Activated CD4-positive, alpha-beta T cell treated with anti-CD3 and anti-CD28 coated beads, Interleukin-2, amount 50 U/mL, for 24 hours (primary cell): Measurements from ENCODE around the gene UNC50.
"Not testable (repeated sequence)": the region's sequence is repeated elsewhere in the genome, so short reads cannot be mapped to it uniquely, and the experiment has no call there.

Source experiments
- DNase-seq, 2 donors: peaks; one replicate each; pipeline ENCODE4 v3.0.0-alpha.2; 2020; ENCODE audit warnings: low read depth in 1 of 2, low spot score in 1 of 2

Gene UNC50

GRCh38 chr2:98576666-98577312 is 31.6 kb upstream of the UNC50 start:
- no peak for DNase-seq

GRCh38 chr2:98577313-98577712 is 31.1 kb upstream of the UNC50 start:
- DNase-seq, result no peak

DNA sequence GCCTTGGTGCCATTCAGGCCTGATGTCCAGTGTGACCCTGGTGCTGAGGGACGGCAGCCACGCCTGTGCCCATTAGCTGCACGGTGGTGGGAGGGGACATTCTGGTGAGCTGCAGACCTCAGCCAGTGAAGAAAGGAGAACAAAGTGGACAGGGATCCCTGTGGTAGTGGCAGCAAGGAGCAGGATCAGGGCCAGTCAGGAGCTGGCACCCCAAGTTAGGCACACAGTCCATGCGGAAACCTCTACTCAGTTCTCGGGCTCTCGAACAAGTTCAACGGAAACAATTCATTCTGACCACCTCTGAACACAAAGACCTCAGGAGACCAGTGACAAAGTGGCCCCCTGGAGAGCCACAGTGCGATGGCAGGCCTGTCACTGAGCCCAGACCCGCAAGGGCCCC is 30.2 kb upstream of the UNC50 start:
- DNase-seq, result no peak

- DNase-seq, result no peak
Observed at GRCh38 chr2:98579926-98580325, 28.5 kb upstream of the UNC50 start.

- no peak for DNase-seq
Observed at GRCh38 chr2:98580656-98581284, 27.6 kb upstream of the UNC50 start.

- DNase-seq, result no peak
Observed at GRCh38 chr2:98582523-98582922, 25.9 kb upstream of the UNC50 start.

DNA sequence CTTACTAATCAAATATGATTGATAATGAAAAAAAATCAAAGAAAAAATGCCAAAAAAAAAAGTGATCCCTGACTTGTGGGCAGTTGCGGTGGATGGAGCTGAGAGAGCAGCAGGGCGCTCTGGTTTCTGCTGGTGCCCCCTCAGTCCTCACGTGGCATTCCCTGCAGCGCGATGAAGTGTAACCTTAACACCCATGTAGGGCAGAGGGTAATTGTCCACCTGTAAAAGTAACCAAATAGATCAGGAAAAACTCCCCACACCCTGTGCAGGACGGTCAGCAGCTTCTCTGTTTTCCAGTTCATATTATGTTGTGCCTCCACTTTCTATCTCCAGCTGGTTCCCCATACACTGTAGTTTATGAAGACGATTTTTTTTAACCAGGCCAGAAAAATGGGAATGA is 25.1 kb upstream of the UNC50 start:
- no peak for DNase-seq

DNA sequence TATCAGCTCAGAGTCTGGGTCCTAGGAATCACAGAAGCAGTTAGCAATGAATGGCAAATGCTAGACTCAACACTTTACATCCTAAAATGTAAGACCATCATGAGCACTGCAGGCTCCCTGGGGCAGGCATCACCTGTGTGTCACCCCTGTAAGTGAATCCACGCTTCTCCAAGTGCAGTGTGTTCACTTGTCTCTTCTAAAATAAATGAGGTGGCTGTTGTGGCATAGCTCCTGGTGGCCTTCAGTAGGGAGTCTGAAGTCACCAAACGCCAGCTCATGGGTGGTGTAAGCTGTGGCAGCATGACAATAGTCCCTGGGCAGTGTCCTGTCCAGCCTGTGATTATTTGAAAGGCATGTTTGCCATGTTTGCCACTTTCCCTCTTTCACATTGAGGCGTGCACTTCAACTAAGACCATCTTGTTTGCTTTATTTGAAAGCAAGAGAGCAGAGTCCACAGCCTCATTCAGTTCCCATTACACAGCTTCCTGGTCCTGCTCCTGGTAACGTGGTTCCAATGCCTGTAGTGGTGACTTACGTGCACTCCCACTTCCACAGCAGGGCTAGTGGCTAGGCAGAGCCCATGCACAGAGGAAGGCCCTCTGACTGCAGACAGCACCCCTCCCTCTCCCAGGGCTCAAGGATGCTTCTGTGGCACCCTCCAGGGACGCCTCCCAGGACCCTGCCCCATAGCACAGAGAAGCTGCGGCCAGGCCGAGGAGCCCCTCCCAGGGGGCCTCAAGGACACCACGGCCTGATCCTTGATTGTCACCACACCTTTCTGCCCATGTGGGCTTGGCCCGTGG is 24.4 kb upstream of the UNC50 start:
- DNase-seq, result no peak

GRCh38 chr2:98585386-98585785 is 23.0 kb upstream of the UNC50 start:
- DNase-seq, result no peak

DNA sequence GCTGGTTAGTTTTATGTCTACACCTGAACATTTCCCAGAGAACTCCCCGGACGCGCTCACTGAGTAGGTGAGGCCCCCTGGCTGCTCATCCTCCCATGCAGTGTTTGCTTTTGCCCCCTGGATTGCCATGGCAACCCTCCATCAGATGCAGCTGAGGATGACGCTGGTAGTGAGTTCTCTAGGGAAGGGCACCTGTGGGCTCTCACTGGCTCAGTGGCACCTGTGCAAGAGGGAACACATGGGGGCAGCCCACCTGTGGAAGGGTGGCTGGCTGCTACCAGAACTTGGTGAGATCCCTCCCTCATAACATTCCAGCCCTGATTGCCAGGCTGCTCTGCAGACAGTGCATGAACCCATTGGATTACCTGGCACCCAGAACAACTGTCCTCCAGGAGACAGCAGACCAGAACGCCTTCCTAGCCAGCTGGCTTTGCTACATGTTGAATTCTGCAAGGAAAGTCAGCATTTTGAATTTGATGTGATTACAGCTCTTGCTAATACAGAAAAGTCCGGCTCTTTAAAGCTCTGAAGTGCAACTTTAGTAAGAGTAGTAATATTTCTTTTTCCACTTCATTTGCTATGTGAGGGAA is 21.7 kb upstream of the UNC50 start:
- DNase-seq, result no peak

GRCh38 chr2:98588880-98589431 is 19.4 kb upstream of the UNC50 start:
- no peak for DNase-seq

GRCh38 chr2:98589489-98589888 is 18.9 kb upstream of the UNC50 start:
- DNase-seq, result no peak

DNA sequence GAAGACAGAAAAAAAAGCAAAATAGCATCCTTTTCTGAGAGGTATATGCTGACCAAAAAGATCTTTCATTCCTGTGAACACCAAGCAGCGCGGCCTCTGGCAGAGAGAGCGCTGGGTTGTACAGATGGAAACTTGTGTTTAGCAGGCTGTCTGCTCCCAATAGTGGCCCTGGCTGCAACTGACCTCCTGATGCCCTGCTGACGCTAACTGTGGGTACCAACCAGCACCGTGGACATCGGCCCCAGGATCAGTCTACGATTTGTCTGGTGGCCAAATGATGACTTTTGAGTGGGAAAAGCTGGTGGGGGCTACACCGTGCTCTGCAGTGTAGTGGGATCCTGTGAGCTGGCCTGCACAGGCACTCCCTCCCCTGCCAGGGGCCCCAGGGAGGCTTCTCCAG is 15.8 kb upstream of the UNC50 start:
- no peak for DNase-seq

GRCh38 chr2:98594665-98595064 is 13.7 kb upstream of the UNC50 start:
- DNase-seq, result not testable (repeated sequence)

DNA sequence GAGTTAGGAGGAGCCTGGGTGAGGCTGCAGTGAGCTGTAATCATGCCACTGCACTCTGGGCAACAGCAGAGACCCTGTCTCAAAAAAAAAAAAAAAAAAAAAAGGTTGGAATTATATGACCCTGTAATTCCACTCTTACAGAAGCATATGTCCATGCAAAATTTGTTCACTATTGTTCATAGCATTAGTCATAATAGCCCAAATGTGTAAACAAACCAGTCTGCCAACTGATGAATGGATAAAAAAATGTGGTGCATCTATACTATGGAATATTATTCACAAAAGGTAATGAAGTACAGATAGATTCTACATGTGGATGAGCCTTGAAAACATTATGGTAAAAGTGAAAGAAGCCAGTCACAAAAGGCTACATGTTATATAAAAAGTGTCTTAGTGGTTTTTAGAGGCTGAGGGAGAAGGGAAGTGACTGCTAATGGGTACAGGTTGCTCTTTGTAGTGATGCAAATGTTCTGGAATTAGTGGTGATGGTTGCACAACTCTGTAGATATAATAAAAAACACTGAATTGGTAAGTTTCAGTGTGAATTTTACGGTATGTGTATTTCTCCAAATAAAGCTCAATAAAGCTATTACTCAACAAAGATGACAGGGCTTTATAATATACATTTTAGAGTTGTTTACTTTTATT is 9.5 kb upstream of the UNC50 start:
- no peak for DNase-seq

DNA sequence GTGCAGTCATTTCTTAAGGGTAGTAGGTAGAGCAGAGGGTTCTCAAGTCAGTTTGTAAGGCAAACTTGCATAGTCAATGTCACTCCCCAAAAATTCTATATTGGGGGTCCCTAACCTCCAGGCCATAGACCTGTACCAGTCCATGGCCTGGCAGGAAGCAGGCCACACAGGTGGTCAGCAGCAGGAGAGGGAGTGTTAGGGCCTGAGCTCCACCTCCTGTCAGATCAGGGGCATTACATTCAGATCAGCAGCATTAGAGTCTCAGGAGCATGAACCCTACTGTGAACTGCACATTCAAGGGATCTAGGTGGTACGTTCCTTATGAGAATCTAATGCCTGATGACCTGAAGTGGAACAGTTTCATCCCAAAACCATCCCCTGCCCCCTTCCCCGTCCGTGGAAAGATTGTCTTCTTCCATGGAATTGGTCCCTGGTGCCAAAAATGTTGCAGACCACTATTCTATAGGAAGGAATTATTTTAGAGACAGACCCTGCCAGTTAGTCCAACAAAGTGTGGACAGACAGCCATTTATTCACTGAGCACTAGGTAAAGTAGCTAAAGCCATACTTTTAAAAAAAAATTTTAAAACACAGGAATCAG is 6.8 kb upstream of the UNC50 start:
- DNase-seq, result no peak

- DNase-seq, result no peak
Observed at GRCh38 chr2:98604547-98604946, 3.8 kb upstream of the UNC50 start.

DNA sequence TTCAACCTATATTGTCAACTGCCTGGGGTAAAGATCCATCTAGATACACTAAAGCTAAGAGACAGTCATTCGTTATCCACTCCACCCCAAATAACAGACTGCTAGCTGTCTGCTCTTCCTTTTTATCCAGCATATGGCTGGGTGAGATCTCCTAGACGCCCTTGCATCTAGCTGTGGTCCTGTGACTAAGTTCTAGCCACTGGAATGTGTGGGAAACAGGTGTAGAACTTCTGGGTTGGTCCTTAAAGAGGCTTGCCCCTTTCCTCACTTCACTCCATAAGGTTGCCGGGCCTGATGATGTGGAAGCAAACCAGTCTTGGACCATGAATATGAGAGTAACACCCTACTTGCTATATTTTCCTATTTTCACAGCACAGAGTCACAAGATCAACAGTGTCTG is 3.3 kb upstream of the UNC50 start:
- DNase-seq, result no peak

GRCh38 chr2:98606431-98606830 is 2.0 kb upstream of the UNC50 start:
- DNase-seq, result no peak

GRCh38 chr2:98607104-98607503 is 1.3 kb upstream of the UNC50 start:
- no peak for DNase-seq

- no peak for DNase-seq
Observed at GRCh38 chr2:98607741-98608115, 661 bp upstream of the UNC50 start.
